ENCODE data around the gene SLC5A9. TPM values are rescaled to one million over a fixed set of nuclear protein-coding genes. Genes with fewer than 3 reads are reported as not detected.

SLC5A9 gene
- total RNA-seq, 1 donor from 2014 or later, result not detected

GRCh38 chr1:48214820-48215219 is 7.7 kb upstream of the SLC5A9 start:
- H3K9me3 Mint-ChIP-seq (ENCODE audit: unreplicated experiment), result no peaks in the 10 kb centered on the region
- peaks cover 24% of the 10 kb centered on the region for H3K27me3 Mint-ChIP-seq (ENCODE audit: low read depth, unreplicated experiment)
- no peak overlapping the region for H3K4me2 ChIP-seq (ENCODE audit: low read length)
- H3K4me3 Mint-ChIP-seq (ENCODE audit: unreplicated experiment), result no peak overlapping the region
- H2AFZ ChIP-seq (ENCODE audit: low read depth, low read length), result no peak overlapping the region
- no peak overlapping the region for H3K27ac Mint-ChIP-seq (ENCODE audit: unreplicated experiment)
- no peaks in the 10 kb centered on the region for H4K20me1 ChIP-seq (ENCODE audit: insufficient read depth, low read length)
- DNase-seq (ENCODE audit: low read depth) (no peak), FAIRE-seq (no peak)
- no peak overlapping the region for H3K27ac ChIP-seq (ENCODE audit: low read depth, low read length)
- H3K4me1 Mint-ChIP-seq (ENCODE audit: low read depth, unreplicated experiment), result peaks cover 4% of the 10 kb centered on the region
- no peaks in the 10 kb centered on the region for H3K79me2 ChIP-seq (ENCODE audit: insufficient read depth, low read length)
- H3K36me3 ChIP-seq (ENCODE audit: insufficient read depth, low read length), result no peaks in the 10 kb centered on the region
- no peaks in the 10 kb centered on the region for H3K27me3 ChIP-seq (ENCODE audit: insufficient read depth, low read length)
- no peaks in the 10 kb centered on the region for H3K9me3 ChIP-seq (ENCODE audit: insufficient read depth, low read depth, low read length)
- H3K4me1 ChIP-seq (ENCODE audit: insufficient read depth, low read length), result no peaks in the 10 kb centered on the region
- H3K4me3 ChIP-seq (ENCODE audit: insufficient read depth, low read depth, low read length), result no peak overlapping the region
- H3K36me3 Mint-ChIP-seq (ENCODE audit: low read depth, unreplicated experiment), result peaks cover 1% of the 10 kb centered on the region
- TF ChIP-seq EZH2 (IDR thresholded peaks at IDR 0.05; ENCODE audit: insufficient read depth, low read length) (no peak), CTCF (IDR thresholded peaks at IDR 0.05; ENCODE audit: insufficient read depth, low read depth, low read length) (no peak)
- no peak overlapping the region for H3K9ac ChIP-seq (ENCODE audit: low read length)

GRCh38 chr1:48215222-48215621 is 7.3 kb upstream of the SLC5A9 start:
- no peak overlapping the region for H3K27ac ChIP-seq (ENCODE audit: low read depth, low read length)
- H2AFZ ChIP-seq (ENCODE audit: low read depth, low read length), result no peak overlapping the region
- FAIRE-seq (no peak), DNase-seq (ENCODE audit: low read depth) (no peak)
- Mint-ChIP-seq H3K27ac (ENCODE audit: unreplicated experiment) (no peak overlapping the region), H3K4me3 (ENCODE audit: unreplicated experiment) (no peak overlapping the region), H3K27me3 (ENCODE audit: low read depth, unreplicated experiment) (peaks cover 24% of the 10 kb centered on the region), H3K9me3 (ENCODE audit: unreplicated experiment) (no peaks in the 10 kb centered on the region), H3K36me3 (ENCODE audit: low read depth, unreplicated experiment) (peaks cover 1% of the 10 kb centered on the region), H3K4me1 (ENCODE audit: low read depth, unreplicated experiment) (peaks cover 4% of the 10 kb centered on the region)
- no peak overlapping the region for H3K4me2 ChIP-seq (ENCODE audit: low read length)
- H3K9ac ChIP-seq (ENCODE audit: low read length), result no peak overlapping the region
- TF ChIP-seq EZH2 (IDR thresholded peaks at IDR 0.05; ENCODE audit: insufficient read depth, low read length), result no peak
- no peak for TF ChIP-seq CTCF (IDR thresholded peaks at IDR 0.05; ENCODE audit: insufficient read depth, low read depth, low read length)
- H3K79me2 ChIP-seq (ENCODE audit: insufficient read depth, low read length), result no peaks in the 10 kb centered on the region
- no peaks in the 10 kb centered on the region for H3K36me3 ChIP-seq (ENCODE audit: insufficient read depth, low read length)
- H4K20me1 ChIP-seq (ENCODE audit: insufficient read depth, low read length), result no peaks in the 10 kb centered on the region
- H3K4me3 ChIP-seq (ENCODE audit: insufficient read depth, low read depth, low read length), result no peak overlapping the region
- no peaks in the 10 kb centered on the region for H3K4me1 ChIP-seq (ENCODE audit: insufficient read depth, low read length)
- no peaks in the 10 kb centered on the region for H3K9me3 ChIP-seq (ENCODE audit: insufficient read depth, low read depth, low read length)
- H3K27me3 ChIP-seq (ENCODE audit: insufficient read depth, low read length), result no peaks in the 10 kb centered on the region

- peaks cover 4% of the 10 kb centered on the region for H3K4me1 Mint-ChIP-seq (ENCODE audit: low read depth, unreplicated experiment)
- Histone ChIP-seq H3K4me3 (ENCODE audit: insufficient read depth, low read depth, low read length) (no peak overlapping the region), H4K20me1 (ENCODE audit: insufficient read depth, low read length) (no peaks in the 10 kb centered on the region), H3K9me3 (ENCODE audit: insufficient read depth, low read depth, low read length) (no peaks in the 10 kb centered on the region), H3K79me2 (ENCODE audit: insufficient read depth, low read length) (no peaks in the 10 kb centered on the region), H3K27me3 (ENCODE audit: insufficient read depth, low read length) (no peaks in the 10 kb centered on the region), H3K9ac (ENCODE audit: low read length) (no peak overlapping the region), H3K36me3 (ENCODE audit: insufficient read depth, low read length) (no peaks in the 10 kb centered on the region), H2AFZ (ENCODE audit: low read depth, low read length) (no peak overlapping the region), H3K4me1 (ENCODE audit: insufficient read depth, low read length) (no peaks in the 10 kb centered on the region), H3K27ac (ENCODE audit: low read depth, low read length) (no peak overlapping the region), H3K4me2 (ENCODE audit: low read length) (no peak overlapping the region)
- no peaks in the 10 kb centered on the region for H3K9me3 Mint-ChIP-seq (ENCODE audit: unreplicated experiment)
- TF ChIP-seq CTCF (IDR thresholded peaks at IDR 0.05; ENCODE audit: insufficient read depth, low read depth, low read length) (no peak), EZH2 (IDR thresholded peaks at IDR 0.05; ENCODE audit: insufficient read depth, low read length) (no peak)
- no peak overlapping the region for H3K4me3 Mint-ChIP-seq (ENCODE audit: unreplicated experiment)
- peaks cover 24% of the 10 kb centered on the region for H3K27me3 Mint-ChIP-seq (ENCODE audit: low read depth, unreplicated experiment)
- peaks cover 1% of the 10 kb centered on the region for H3K36me3 Mint-ChIP-seq (ENCODE audit: low read depth, unreplicated experiment)
- H3K27ac Mint-ChIP-seq (ENCODE audit: unreplicated experiment), result no peak overlapping the region
- FAIRE-seq, result no peak
- DNase-seq (ENCODE audit: low read depth), result no peak
Observed at GRCh38 chr1:48215889-48216288, 6.6 kb upstream of the SLC5A9 start.

Data from astrocyte (in vitro differentiated cells and primary cell).